Activated CD4-positive, alpha-beta memory T cell treated with anti-CD3 and anti-CD28 coated beads, Interleukin-2, amount 10 ng/mL, durations not matched to agents 7 days and 5 days (primary cell): ENCODE measurements around the gene SLMAP. TPM values are rescaled to one million over a fixed set of nuclear protein-coding genes. Genes with fewer than 3 reads are reported as not detected.
A peak's percentile ranks its signal among the peaks of the same experiment; 100 is the strongest.
"Not testable (repeated sequence)": the region's sequence is repeated elsewhere in the genome, so short reads cannot be mapped to it uniquely, and the experiment has no call there.

Source experiments
- CTCF ChIA-PET: fragments of 350-600 bp; sonication (Branson Sonifier 250); formaldehyde crosslinking; loops from one replicate; lab custom pipeline; 2021; ENCODE audit warnings: antibody characterized with exemption, inconsistent platforms; lab: Charles Lee
- POLR2A ChIA-PET: fragments of 350-600 bp; sonication (Branson Sonifier 250); formaldehyde crosslinking; loops from one replicate; lab custom pipeline; 2021; ENCODE audit warnings: antibody characterized with exemption; lab: Charles Lee
- DNase-seq: peaks from one replicate; pipeline ENCODE4 v3.0.0-alpha.2; 2020
- H3K27ac Mint-ChIP-seq: one replicate; pipeline ENCODE4 v1.8.0; 2021; ENCODE audit warnings: mild to moderate bottlenecking, mixed read lengths
- H3K27me3 Mint-ChIP-seq: one replicate; pipeline ENCODE4 v1.8.0; 2021; ENCODE audit warnings: mixed read lengths
- H3K36me3 Mint-ChIP-seq: one replicate; pipeline ENCODE4 v1.8.0; 2021; ENCODE audit warnings: low read depth, mixed read lengths
- H3K4me1 Mint-ChIP-seq: one replicate; pipeline ENCODE4 v1.8.0; 2021; ENCODE audit warnings: mixed read lengths
- H3K4me3 Mint-ChIP-seq: one replicate; pipeline ENCODE4 v1.8.0; 2021; ENCODE audit warnings: mild to moderate bottlenecking, mixed read lengths
- H3K9me3 Mint-ChIP-seq: one replicate; pipeline ENCODE4 v1.8.0; 2021; ENCODE audit warnings: mixed read lengths
- total RNA-seq, 2 experiments: library from RNA; stranded (reverse); gene quantifications; one replicate each; pipeline ENCODE4 v1.2.3, GENCODE V29; 2021

SLMAP gene
- total RNA-seq, 2 experiments from 2014 or later, result 53.4 to 55.6 TPM

GRCh38 chr3:57806195-57806594 lies 50.1 kb downstream of the SLMAP start:
- H3K27ac Mint-ChIP-seq, DNase-seq, H3K27me3 Mint-ChIP-seq, H3K4me3 Mint-ChIP-seq, CTCF ChIA-PET, POLR2A ChIA-PET, H3K9me3 Mint-ChIP-seq, H3K36me3 Mint-ChIP-seq: not testable (repeated sequence)
- H3K4me1 Mint-ChIP-seq, result peaks cover 46% of the 10 kb centered on the region

GRCh38 chr3:57808961-57809608 lies 53.0 kb downstream of the SLMAP start:
- no peak for DNase-seq
- H3K9me3 Mint-ChIP-seq, result no peaks in the 10 kb centered on the region
- POLR2A ChIA-PET, result interaction anchor here (0.7 kb wide), 1 partner anchor 115 kb away, joined by 3 read pairs; no protein-coding TSS in a partner anchor
- peaks cover 13% of the 10 kb centered on the region for H3K36me3 Mint-ChIP-seq
- H3K27ac Mint-ChIP-seq, result no peak overlapping the region
- no peaks in the 10 kb centered on the region for H3K27me3 Mint-ChIP-seq
- no peak overlapping the region for H3K4me3 Mint-ChIP-seq
- peaks cover 31% of the 10 kb centered on the region for H3K4me1 Mint-ChIP-seq
- CTCF ChIA-PET, result no interaction called here

DNA sequence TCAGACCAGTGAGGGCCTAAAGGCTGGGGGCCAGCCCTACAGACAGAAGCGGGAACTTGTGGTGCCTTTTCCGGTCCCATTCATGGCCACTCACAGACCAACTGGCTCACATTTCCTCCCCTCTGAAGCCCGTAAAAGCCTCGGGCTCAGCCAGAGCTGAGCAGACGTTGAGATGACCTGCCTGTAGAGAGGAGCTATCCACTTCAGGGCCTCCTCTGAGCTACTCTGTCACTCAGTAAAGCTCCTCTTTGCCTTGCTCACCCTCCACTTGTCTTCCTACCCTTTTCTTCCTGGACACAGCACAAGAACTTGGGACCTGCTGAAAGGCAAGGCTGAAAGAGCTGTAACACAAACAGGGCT lies 53.5 kb downstream of the SLMAP start:
- Mint-ChIP-seq H3K36me3 (peaks cover 13% of the 10 kb centered on the region), H3K4me1 (peaks cover 33% of the 10 kb centered on the region), H3K27me3 (no peaks in the 10 kb centered on the region), H3K9me3 (no peaks in the 10 kb centered on the region), H3K27ac (no peak overlapping the region), H3K4me3 (no peak overlapping the region)
- ChIA-PET CTCF (no interaction called here), POLR2A (interaction anchor here (0.7 kb wide), 1 partner anchor 114 kb away, joined by 3 read pairs; no protein-coding TSS in a partner anchor)
- no peak for DNase-seq

- POLR2A ChIA-PET, result interaction anchor here (0.7 kb wide), 1 partner anchor 114 kb away, joined by 3 read pairs; no protein-coding TSS in a partner anchor
These were observed 53.9 kb downstream of the SLMAP start for GRCh38 chr3:57810048-57810447.

GRCh38 chr3:57810471-57811137 lies 54.5 kb downstream of the SLMAP start:
- no peaks in the 10 kb centered on the region for H3K27me3 Mint-ChIP-seq
- ChIA-PET CTCF (no interaction called here), POLR2A (no interaction called here)
- no peak overlapping the region for H3K4me3 Mint-ChIP-seq
- peaks cover 12% of the 10 kb centered on the region for H3K36me3 Mint-ChIP-seq
- peaks cover 30% of the 10 kb centered on the region for H3K4me1 Mint-ChIP-seq
- no peak overlapping the region for H3K27ac Mint-ChIP-seq
- H3K9me3 Mint-ChIP-seq, result no peaks in the 10 kb centered on the region
- DNase-seq, result no peak

More at GRCh38 chr3:57810048-57810447, 53.9 kb downstream of the SLMAP start:
- no peak overlapping the region for H3K27ac Mint-ChIP-seq
- H3K9me3 Mint-ChIP-seq, result no peaks in the 10 kb centered on the region
- DNase-seq, result no peak
- H3K4me3 Mint-ChIP-seq, result no peak overlapping the region
- peaks cover 13% of the 10 kb centered on the region for H3K36me3 Mint-ChIP-seq
- peaks cover 33% of the 10 kb centered on the region for H3K4me1 Mint-ChIP-seq
- CTCF ChIA-PET, result no interaction called here
- H3K27me3 Mint-ChIP-seq, result no peaks in the 10 kb centered on the region

- Mint-ChIP-seq H3K4me3 (no peak overlapping the region), H3K36me3 (peaks cover 3% of the 10 kb centered on the region), H3K27ac (no peak overlapping the region), H3K27me3 (no peaks in the 10 kb centered on the region), H3K9me3 (no peaks in the 10 kb centered on the region), H3K4me1 (peaks cover 15% of the 10 kb centered on the region)
- ChIA-PET CTCF (no interaction called here), POLR2A (interaction anchor here (1.0 to 1.1 kb wide), 2 partner anchors 30 to 58 kb away, joined by 3 to 4 read pairs; partner anchors contain the start of gene SLMAP)
- DNase-seq, result peak; percentile 59
These were observed 58.9 kb downstream of the SLMAP start for GRCh38 chr3:57815036-57815435.

- ChIA-PET POLR2A (no interaction called here), CTCF (interaction anchor here (0.6 kb wide), 1 partner anchor 17 kb away, joined by 4 read pairs; no protein-coding TSS in a partner anchor)
- Mint-ChIP-seq H3K36me3 (peaks cover 3% of the 10 kb centered on the region), H3K4me1 (peaks cover 15% of the 10 kb centered on the region), H3K27me3 (no peaks in the 10 kb centered on the region), H3K9me3 (no peaks in the 10 kb centered on the region), H3K4me3 (no peak overlapping the region), H3K27ac (no peak overlapping the region)
- no peak for DNase-seq
These were observed 60.5 kb downstream of the SLMAP start for GRCh38 chr3:57816471-57817095.

DNA sequence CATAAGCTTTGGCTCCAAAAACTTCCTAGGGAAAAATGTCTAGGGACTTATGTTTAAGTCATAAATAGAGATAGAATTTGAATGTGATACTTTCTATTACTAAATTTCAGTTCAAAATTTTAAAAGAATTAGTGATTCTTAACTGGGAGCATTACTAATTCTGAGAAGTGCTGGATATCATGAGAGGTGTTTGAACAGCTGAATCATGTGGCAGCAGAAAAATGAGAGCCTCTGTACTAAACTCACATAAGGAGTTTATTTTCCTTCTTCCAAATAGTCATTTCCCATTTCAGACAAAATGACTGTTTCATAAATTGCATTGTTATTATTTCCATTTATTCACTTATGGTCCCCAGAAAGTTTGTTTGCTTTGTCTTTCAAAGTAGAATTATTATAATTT lies 62.7 kb downstream of the SLMAP start:
- Mint-ChIP-seq H3K36me3 (no peaks in the 10 kb centered on the region), H3K27ac (no peak overlapping the region), H3K27me3 (no peaks in the 10 kb centered on the region), H3K9me3 (no peaks in the 10 kb centered on the region), H3K4me3 (no peak overlapping the region), H3K4me1 (peaks cover 15% of the 10 kb centered on the region)
- ChIA-PET POLR2A (no interaction called here), CTCF (no interaction called here)
- no peak for DNase-seq

- Mint-ChIP-seq H3K4me3 (no peak overlapping the region), H3K36me3 (no peaks in the 10 kb centered on the region), H3K27me3 (no peaks in the 10 kb centered on the region), H3K27ac (no peak overlapping the region), H3K9me3 (no peaks in the 10 kb centered on the region), H3K4me1 (peaks cover 6% of the 10 kb centered on the region)
- no peak for DNase-seq
- ChIA-PET CTCF (no interaction called here), POLR2A (no interaction called here)
These were observed 64.4 kb downstream of the SLMAP start for GRCh38 chr3:57820479-57820878.

DNA sequence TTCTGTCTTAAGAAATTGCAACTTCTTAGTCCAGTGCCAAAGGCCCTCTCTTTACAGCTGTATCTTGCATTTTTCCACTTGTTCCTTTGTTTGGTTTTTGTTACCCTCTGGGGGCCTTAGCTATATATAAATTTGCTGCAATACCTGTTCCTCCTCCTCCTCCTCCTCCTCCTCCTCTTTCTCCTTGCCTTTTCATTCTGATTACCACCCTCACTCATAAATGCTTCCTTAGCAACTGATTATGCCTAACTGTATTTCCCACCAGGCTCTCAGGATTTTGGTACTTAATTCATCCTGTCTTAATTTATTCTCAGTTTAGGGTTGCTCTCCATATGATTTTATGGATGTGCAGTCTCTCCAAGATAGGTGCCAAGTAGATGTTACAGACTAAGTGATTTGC lies 65.7 kb downstream of the SLMAP start:
- Mint-ChIP-seq H3K27me3 (no peaks in the 10 kb centered on the region), H3K27ac (no peak overlapping the region), H3K36me3 (no peaks in the 10 kb centered on the region), H3K4me1 (peaks cover 6% of the 10 kb centered on the region), H3K4me3 (no peak overlapping the region), H3K9me3 (no peaks in the 10 kb centered on the region)
- ChIA-PET CTCF (no interaction called here), POLR2A (no interaction called here)
- no peak for DNase-seq

- DNase-seq, result no peak
- no peak overlapping the region for H3K27ac Mint-ChIP-seq
- H3K9me3 Mint-ChIP-seq, result no peaks in the 10 kb centered on the region
- no peak overlapping the region for H3K4me3 Mint-ChIP-seq
- CTCF ChIA-PET, result no interaction called here
- H3K4me1 Mint-ChIP-seq, result peaks cover 6% of the 10 kb centered on the region
- no peaks in the 10 kb centered on the region for H3K27me3 Mint-ChIP-seq
- POLR2A ChIA-PET, result no interaction called here
- no peaks in the 10 kb centered on the region for H3K36me3 Mint-ChIP-seq
These were observed 66.6 kb downstream of the SLMAP start for GRCh38 chr3:57822686-57823085.

DNA sequence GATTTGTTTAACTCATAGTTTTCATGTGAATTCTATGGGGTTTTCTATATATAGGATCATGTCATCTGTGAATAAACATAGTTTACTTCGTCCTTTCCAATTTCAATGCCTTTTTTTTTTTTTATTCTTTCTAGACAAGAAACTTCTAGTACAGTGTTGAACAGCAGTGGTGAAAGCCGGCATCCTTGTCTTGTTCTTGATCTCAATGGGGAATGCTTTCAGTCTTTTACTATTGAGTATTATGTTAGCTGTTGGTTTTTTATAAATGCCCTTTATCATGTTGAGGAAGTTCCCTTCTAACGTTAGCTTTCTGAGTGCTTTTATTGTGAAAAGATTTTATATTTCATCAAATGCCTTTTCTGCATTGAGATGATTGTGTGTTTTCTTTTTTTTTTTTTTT lies 69.0 kb downstream of the SLMAP start:
- Mint-ChIP-seq H3K9me3 (no peaks in the 10 kb centered on the region), H3K27ac (no peak overlapping the region), H3K27me3 (no peaks in the 10 kb centered on the region), H3K36me3 (no peaks in the 10 kb centered on the region), H3K4me1 (no peaks in the 10 kb centered on the region), H3K4me3 (no peak overlapping the region)
- ChIA-PET CTCF (interaction anchor here (0.6 to 1.4 kb wide), 3 partner anchors 25 to 391 kb away, joined by 3 to 5 read pairs (median 3); no protein-coding TSS in a partner anchor), POLR2A (no interaction called here)
- no peak for DNase-seq
